NB4 (cell line): ENCODE results near the gene SLC35G1.

Source experiments
- DNase-seq: peaks from one replicate; pipeline ENCODE4 v3.0.0; 2010; ENCODE audit warnings: low read depth
- H3K4me3 ChIP-seq: one replicate; pipeline ENCODE4 v1.5.1; 2011; ENCODE audit warnings: mild to moderate bottlenecking, low read depth, low read length, moderate library complexity
- MYC ChIP-seq: IDR thresholded peaks from 2 replicates; pipeline ENCODE4 v1.6.1; 2011; ENCODE audit warnings: low read depth, low read length
- POLR2A ChIP-seq: IDR thresholded peaks from 2 replicates; pipeline ENCODE4 v1.6.1; 2011; ENCODE audit warnings: mild to moderate bottlenecking; ENCODE audit not compliant: insufficient read length; ENCODE audit errors: extremely low read depth
- TF ChIP-seq, protein P1 (sequence below): IDR thresholded peaks from one replicate; pipeline ENCODE4 v1.5.1; 2012; ENCODE audit warnings: low read depth, low read length
- TF ChIP-seq, protein P2 (sequence below): IDR thresholded peaks from 2 replicates; pipeline ENCODE4 v1.6.1; 2011; ENCODE audit warnings: low read depth, low read length

SLC35G1 gene

DNA sequence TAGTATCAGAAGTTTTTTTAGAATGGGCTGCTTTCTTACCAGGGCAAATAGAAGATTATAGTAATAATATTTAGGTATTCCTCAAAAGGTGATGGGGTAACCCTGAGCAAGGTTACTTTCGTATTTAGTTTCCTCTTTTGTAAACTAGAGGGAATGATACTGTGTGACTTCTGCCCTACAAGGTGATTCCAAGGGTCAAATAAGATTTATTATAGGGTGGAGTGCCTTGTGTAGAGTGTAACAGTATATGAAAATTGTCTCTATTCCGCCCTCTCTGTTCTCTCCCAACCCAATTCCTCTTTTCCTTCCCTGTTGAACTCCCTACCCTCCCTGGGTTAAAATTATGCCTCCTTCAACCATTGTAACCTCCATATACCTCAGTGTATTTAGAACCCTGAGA lies 5.3 kb downstream of the SLC35G1 start:
- no peak for DNase-seq
- no peak overlapping the region for H3K4me3 ChIP-seq
- TF ChIP-seq, protein P1, sequence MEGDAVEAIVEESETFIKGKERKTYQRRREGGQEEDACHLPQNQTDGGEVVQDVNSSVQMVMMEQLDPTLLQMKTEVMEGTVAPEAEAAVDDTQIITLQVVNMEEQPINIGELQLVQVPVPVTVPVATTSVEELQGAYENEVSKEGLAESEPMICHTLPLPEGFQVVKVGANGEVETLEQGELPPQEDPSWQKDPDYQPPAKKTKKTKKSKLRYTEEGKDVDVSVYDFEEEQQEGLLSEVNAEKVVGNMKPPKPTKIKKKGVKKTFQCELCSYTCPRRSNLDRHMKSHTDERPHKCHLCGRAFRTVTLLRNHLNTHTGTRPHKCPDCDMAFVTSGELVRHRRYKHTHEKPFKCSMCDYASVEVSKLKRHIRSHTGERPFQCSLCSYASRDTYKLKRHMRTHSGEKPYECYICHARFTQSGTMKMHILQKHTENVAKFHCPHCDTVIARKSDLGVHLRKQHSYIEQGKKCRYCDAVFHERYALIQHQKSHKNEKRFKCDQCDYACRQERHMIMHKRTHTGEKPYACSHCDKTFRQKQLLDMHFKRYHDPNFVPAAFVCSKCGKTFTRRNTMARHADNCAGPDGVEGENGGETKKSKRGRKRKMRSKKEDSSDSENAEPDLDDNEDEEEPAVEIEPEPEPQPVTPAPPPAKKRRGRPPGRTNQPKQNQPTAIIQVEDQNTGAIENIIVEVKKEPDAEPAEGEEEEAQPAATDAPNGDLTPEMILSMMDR, result no peak
- no peak for TF ChIP-seq POLR2A
- TF ChIP-seq, protein P2, sequence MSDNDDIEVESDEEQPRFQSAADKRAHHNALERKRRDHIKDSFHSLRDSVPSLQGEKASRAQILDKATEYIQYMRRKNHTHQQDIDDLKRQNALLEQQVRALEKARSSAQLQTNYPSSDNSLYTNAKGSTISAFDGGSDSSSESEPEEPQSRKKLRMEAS, result no peak
- no peak for TF ChIP-seq MYC

DNA sequence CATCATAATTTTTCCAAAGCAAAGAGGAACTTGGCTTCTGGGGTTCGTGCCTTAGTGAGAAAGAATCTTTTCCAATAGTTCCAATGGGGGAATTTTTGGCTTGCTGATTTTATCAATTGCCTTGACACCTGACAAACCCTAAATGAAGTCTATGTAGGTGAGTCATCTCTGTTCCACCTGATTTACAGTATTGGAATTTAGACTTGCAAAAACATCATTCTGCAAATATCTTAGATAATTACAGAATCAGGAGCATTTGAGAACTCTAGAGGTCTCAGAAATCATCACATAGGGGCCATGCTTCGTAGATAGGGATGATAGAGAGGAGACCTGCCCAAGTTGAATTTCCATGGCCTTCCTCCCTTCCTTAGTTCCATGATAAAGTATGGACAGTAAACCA lies 9.3 kb downstream of the SLC35G1 start:
- no peak overlapping the region for H3K4me3 ChIP-seq
- TF ChIP-seq, protein P2, result no peak
- no peak for TF ChIP-seq POLR2A
- no peak for TF ChIP-seq MYC
- TF ChIP-seq, protein P1, result no peak
- DNase-seq, result no peak

DNA sequence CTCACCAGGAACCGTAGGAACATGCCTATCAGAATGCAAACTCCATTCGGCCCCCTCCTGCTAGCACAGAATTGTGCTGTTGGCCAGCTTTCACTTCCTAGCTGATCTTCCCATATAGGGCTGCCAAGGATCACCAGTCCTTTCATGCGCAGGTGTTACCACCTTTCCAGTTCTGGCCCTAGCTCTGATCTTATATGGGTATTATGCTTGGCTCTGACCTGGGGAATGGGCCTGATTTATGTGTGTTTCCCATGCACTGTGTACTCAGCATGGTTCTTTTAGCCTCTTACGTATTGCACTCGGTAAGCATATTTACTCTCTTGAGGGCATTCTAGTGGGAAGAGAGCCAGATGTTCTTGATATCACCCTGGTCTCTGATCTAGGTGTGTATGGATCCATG lies 11.1 kb downstream of the SLC35G1 start:
- TF ChIP-seq, protein P2, result no peak
- TF ChIP-seq, protein P1, result no peak
- TF ChIP-seq POLR2A, result no peak
- no peak for TF ChIP-seq MYC
- no peak for DNase-seq
- H3K4me3 ChIP-seq, result no peak overlapping the region

DNA sequence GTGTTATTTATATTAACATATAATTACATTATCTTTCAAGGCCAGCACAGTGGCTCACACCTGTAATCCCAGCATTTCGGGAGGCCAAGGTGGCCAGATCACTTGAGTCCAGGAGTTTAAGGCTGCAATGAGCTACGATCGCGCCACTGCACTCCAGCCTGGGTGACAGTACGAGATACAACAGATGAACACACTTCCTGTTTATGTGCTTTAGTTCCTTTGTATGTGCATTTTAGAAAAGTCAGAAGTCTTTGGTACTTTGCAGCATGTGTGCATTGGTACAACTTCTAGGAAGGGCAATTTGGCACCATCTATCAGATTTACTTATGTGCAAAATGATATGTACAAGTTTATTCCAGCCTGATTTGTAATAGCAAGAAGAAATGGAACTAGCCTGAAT lies 13.3 kb downstream of the SLC35G1 start:
- no peak for DNase-seq
- H3K4me3 ChIP-seq, result no peak overlapping the region
- no peak for TF ChIP-seq MYC
- TF ChIP-seq, protein P2, result no peak
- no peak for TF ChIP-seq POLR2A
- TF ChIP-seq, protein P1, result no peak

DNA sequence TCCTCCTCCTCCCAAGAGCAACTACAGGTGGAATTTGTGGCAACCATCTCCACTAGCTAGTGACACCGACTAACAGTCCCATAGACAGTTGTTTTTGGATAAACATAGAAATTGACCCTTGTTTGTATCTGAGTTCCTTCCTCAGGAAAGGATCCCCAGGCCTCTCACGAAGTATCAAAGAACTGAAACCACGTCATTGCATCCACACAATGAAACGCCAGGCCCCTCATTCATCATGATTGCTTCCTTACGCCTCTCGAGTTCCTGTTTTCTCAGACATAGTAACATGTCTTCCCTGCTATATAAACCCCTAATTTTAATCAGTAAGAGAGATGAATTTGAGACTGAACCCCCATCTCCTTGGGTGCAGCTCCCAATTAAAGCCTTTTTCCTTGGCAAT lies 18.1 kb downstream of the SLC35G1 start:
- DNase-seq, result no peak
- no peak for TF ChIP-seq POLR2A
- TF ChIP-seq MYC, result no peak
- TF ChIP-seq, protein P1, result no peak
- TF ChIP-seq, protein P2, result no peak
- H3K4me3 ChIP-seq, result no peak overlapping the region

DNA sequence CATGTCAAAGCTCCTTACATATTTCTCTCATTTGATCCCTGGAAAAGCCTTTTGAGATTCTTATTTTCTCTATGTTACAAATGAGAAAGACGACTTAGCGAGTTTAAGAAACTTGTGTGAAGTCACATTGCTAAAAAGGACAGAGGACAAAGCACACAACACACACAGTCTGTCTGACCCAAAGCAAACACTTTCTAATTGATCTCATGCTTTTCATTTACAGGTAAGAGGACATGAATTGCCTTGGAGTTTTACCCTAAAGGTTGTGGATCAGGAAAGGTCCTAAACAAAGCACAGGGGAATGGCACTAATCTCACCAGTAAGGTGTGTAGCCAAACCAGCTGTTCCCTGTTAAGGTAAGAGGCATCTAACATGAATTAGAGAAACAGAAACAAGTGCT lies 18.7 kb downstream of the SLC35G1 start:
- no peak overlapping the region for H3K4me3 ChIP-seq
- TF ChIP-seq, protein P2, result no peak
- TF ChIP-seq MYC, result no peak
- TF ChIP-seq POLR2A, result no peak
- TF ChIP-seq, protein P1, result no peak
- no peak for DNase-seq
